HEK293 (cell line): ENCODE measurements around the gene CD3D.

Experiments
- CTCF ChIA-PET: fragments of 350-600 bp; formaldehyde crosslinking; extraction: SDS; loops from one replicate; lab custom pipeline; 2021; ENCODE audit warnings: antibody characterized with exemption; lab: Yijun Ruan, JAX
- POLR2A ChIA-PET: fragments of 300-600 bp; formaldehyde crosslinking; extraction: SDS; loops from one replicate; lab custom pipeline; 2020; ENCODE audit warnings: antibody characterized with exemption, inconsistent platforms; lab: Yijun Ruan, JAX
- H3K27ac ChIP-seq: fragments of 200-500 bp; sonication (Bioruptor generic); 2 replicates; pipeline ENCODE4 v1.5.1; 2014; ENCODE audit warnings: low read depth, low read length, control low read depth, inconsistent platforms; ENCODE audit errors: extremely low read depth
- H3K36me3 ChIP-seq, 2 experiments: fragments of 200-500 bp in 1 of 2; sonication (Bioruptor generic) in 1 of 2; 1 replicate in 1 of 2; 2 replicates in 1 of 2; pipeline ENCODE4 v1.5.1; 2014 to 2017; ENCODE audit warnings: inconsistent platforms in 2 of 2, low read length in 2 of 2; ENCODE audit not compliant: control insufficient read depth in 2 of 2, insufficient read depth in 1 of 2
- H3K4me1 ChIP-seq: fragments of 200-500 bp; sonication (Bioruptor generic); 2 replicates; pipeline ENCODE4 v1.5.1; 2014; ENCODE audit warnings: mild to moderate bottlenecking, low read length, inconsistent platforms; ENCODE audit not compliant: control insufficient read depth, insufficient read depth
- H3K4me3 ChIP-seq: 2 replicates; pipeline ENCODE4 v1.5.1; 2011; ENCODE audit warnings: low read depth, mild to moderate bottlenecking, control low read depth, low read length, moderate library complexity
- H3K9me3 ChIP-seq: fragments of 200-500 bp; sonication (Bioruptor generic); 2 replicates; pipeline ENCODE4 v1.5.1; 2014; ENCODE audit warnings: low read depth, low read length, inconsistent platforms; ENCODE audit not compliant: control insufficient read depth, insufficient read depth
- OVOL3 ChIP-seq: fragments of 450-650 bp; formaldehyde crosslinking; IDR thresholded peaks from 2 replicates; pipeline ENCODE4 v1.5.1; 2016; ENCODE audit warnings: missing biosample characterization, missing genetic modification characterization
- REST ChIP-seq: fragments of 450-650 bp; formaldehyde crosslinking; IDR thresholded peaks from 2 replicates; pipeline ENCODE4 v1.5.1; 2016; ENCODE audit warnings: missing biosample characterization, missing genetic modification characterization
- ZNF19 ChIP-seq: fragments of 450-650 bp; formaldehyde crosslinking; IDR thresholded peaks from 2 replicates; pipeline ENCODE4; 2016; ENCODE audit warnings: missing biosample characterization, missing genetic modification characterization, low read depth
- ZNF239 ChIP-seq: fragments of 450-650 bp; formaldehyde crosslinking; IDR thresholded peaks from 2 replicates; pipeline ENCODE4 v1.5.1; 2016; ENCODE audit warnings: missing biosample characterization, missing genetic modification characterization
- ZNF341 ChIP-seq: fragments of 450-650 bp; formaldehyde crosslinking; IDR thresholded peaks from 2 replicates; pipeline ENCODE4; 2016; ENCODE audit warnings: low read depth, missing biosample characterization, missing genetic modification characterization
- ZNF362 ChIP-seq: fragments of 450-650 bp; formaldehyde crosslinking; IDR thresholded peaks from 2 replicates; pipeline ENCODE4 v1.5.1; 2016; ENCODE audit warnings: missing biosample characterization, missing genetic modification characterization
- ZNF37A ChIP-seq: fragments of 450-650 bp; IDR thresholded peaks from 2 replicates; pipeline ENCODE4 v1.5.1; 2018; ENCODE audit warnings: missing biosample characterization, missing genetic modification characterization
- ZNF394 ChIP-seq: fragments of 450-650 bp; formaldehyde crosslinking; IDR thresholded peaks from 2 replicates; pipeline ENCODE4 v1.5.1; 2016; ENCODE audit warnings: missing biosample characterization, missing genetic modification characterization, mild to moderate bottlenecking, moderate library complexity, borderline replicate concordance
- ZNF398 ChIP-seq: fragments of 450-650 bp; formaldehyde crosslinking; IDR thresholded peaks from 2 replicates; pipeline ENCODE4 v1.5.1; 2017; ENCODE audit warnings: missing biosample characterization, missing genetic modification characterization
- ZNF548 ChIP-seq: fragments of 450-650 bp; formaldehyde crosslinking; IDR thresholded peaks from 2 replicates; pipeline ENCODE4 v1.5.1; 2016; ENCODE audit warnings: missing biosample characterization, missing genetic modification characterization
- ZNF558 ChIP-seq: fragments of 450-650 bp; formaldehyde crosslinking; IDR thresholded peaks from 2 replicates; pipeline ENCODE4 v1.5.1; 2016; ENCODE audit warnings: missing biosample characterization, missing genetic modification characterization
- ZNF623 ChIP-seq: fragments of 450-650 bp; formaldehyde crosslinking; IDR thresholded peaks from 2 replicates; pipeline ENCODE4 v1.5.1; 2016; ENCODE audit warnings: missing biosample characterization, missing genetic modification characterization
- ZNF704 ChIP-seq: fragments of 450-650 bp; formaldehyde crosslinking; IDR thresholded peaks from 2 replicates; pipeline ENCODE4 v1.5.1; 2016; ENCODE audit warnings: missing biosample characterization, missing genetic modification characterization
- ZNF776 ChIP-seq: fragments of 450-650 bp; formaldehyde crosslinking; IDR thresholded peaks from 2 replicates; pipeline ENCODE4 v1.5.0; 2017; ENCODE audit warnings: missing biosample characterization, missing genetic modification characterization, borderline replicate concordance

Gene CD3D

GRCh38 chr11:118306556-118306955, 35.9 kb downstream of the CD3D start (continued):
- TF ChIP-seq ZNF362 (tag by site-specific recombination) (no peak), ZNF37A (tag by site-specific recombination) (no peak), ZNF341 (tag by site-specific recombination) (no peak)
- TF ChIP-seq, all 188 proteins: peak for 0

- ChIA-PET CTCF (interaction anchor here (0.9 to 1.3 kb wide), 2 partner anchors 11 to 107 kb away, joined by 4 to 6 read pairs; no protein-coding TSS in a partner anchor), POLR2A (no interaction called here)
- Histone ChIP-seq H3K36me3 (no peaks in the 10 kb centered on the region), H3K9me3 (no peaks in the 10 kb centered on the region), H3K4me3 (no peak overlapping the region), H3K4me1 (no peaks in the 10 kb centered on the region), H3K27ac (no peak overlapping the region)
- no peak for TF ChIP-seq ZNF394 (tag by site-specific recombination)
- no peak for TF ChIP-seq OVOL3 (tag by site-specific recombination)
Observed at GRCh38 chr11:118305726-118306125, 36.8 kb downstream of the CD3D start.

GRCh38 chr11:118304568-118305248, 37.8 kb downstream of the CD3D start, which contains the start of gene CD3E:
Gene CD3E, plus strand, starts transcription at chr11:118304730. Its CDS starts 223 bp downstream, at chr11:118304953.
- H3K27ac ChIP-seq, result no peak within 1 kb of the TSS
- H3K9me3 ChIP-seq, result no peaks in the 10 kb centered on the region
- no peak for TF ChIP-seq ZNF558 (tag by site-specific recombination)
- no peak for TF ChIP-seq ZNF239 (tag by site-specific recombination)
- no peak for TF ChIP-seq ZNF398 (tag by site-specific recombination)
- TF ChIP-seq ZNF623, result no peak
- TF ChIP-seq ZNF776 (tag by site-specific recombination), result no peak
- no peak for TF ChIP-seq ZNF19
- TF ChIP-seq REST (tag by site-specific recombination), result no peak
- TF ChIP-seq ZNF548 (tag by site-specific recombination), result no peak
- no peak for TF ChIP-seq ZNF704 (tag by site-specific recombination)
- H3K36me3 ChIP-seq, result no peaks in the 10 kb centered on the region
- no peak within 1 kb of the TSS for H3K4me3 ChIP-seq
- H3K4me1 ChIP-seq, result no peaks in the 10 kb centered on the region
- ChIA-PET POLR2A (no interaction called here), CTCF (interaction anchor here (0.9 to 2.2 kb wide), 4 partner anchors 9 to 133 kb away, joined by 4 to 9 read pairs (median 4); no protein-coding TSS in a partner anchor)
